Activated CD8-positive, alpha-beta T cell treated with anti-CD3 and anti-CD28 coated beads, Interleukin-2, amount 10 ng/mL, durations not matched to agents 7 days and 5 days (primary cell): Measurements from ENCODE around the gene AP3D1. TPM values are rescaled to one million over a fixed set of nuclear protein-coding genes. Genes with fewer than 3 reads are reported as not detected.

ENCODE experiments used
- ATAC-seq: fragments of 150-1000 bp; cut with Tn5 transposase; one replicate; pipeline ENCODE4 v1.10.0; 2021; ENCODE audit warnings: moderate library complexity
- CTCF ChIA-PET: fragments of 350-600 bp; sonication (Branson Sonifier 250); formaldehyde crosslinking; loops from one replicate; lab custom pipeline; 2021; ENCODE audit warnings: antibody characterized with exemption; lab: Charles Lee
- POLR2A ChIA-PET: fragments of 350-600 bp; sonication (Branson Sonifier 250); formaldehyde crosslinking; loops from one replicate; lab custom pipeline; 2021; ENCODE audit warnings: antibody characterized with exemption; lab: Charles Lee
- DNase-seq: peaks from one replicate; pipeline ENCODE4 v3.0.0-alpha.2; 2020
- H3K27ac Mint-ChIP-seq: one replicate; pipeline ENCODE4 v1.8.0; 2021; ENCODE audit warnings: mild to moderate bottlenecking, mixed read lengths
- H3K27me3 Mint-ChIP-seq: one replicate; pipeline ENCODE4 v1.8.0; 2021; ENCODE audit warnings: low read depth, mixed read lengths
- H3K36me3 Mint-ChIP-seq: one replicate; pipeline ENCODE4 v1.8.0; 2021; ENCODE audit warnings: low read depth, mixed read lengths
- H3K4me1 Mint-ChIP-seq: one replicate; pipeline ENCODE4 v1.8.0; 2021; ENCODE audit warnings: low read depth, mixed read lengths
- H3K4me3 Mint-ChIP-seq: one replicate; pipeline ENCODE4 v1.8.0; 2021; ENCODE audit warnings: mild to moderate bottlenecking, mixed read lengths
- H3K9me3 Mint-ChIP-seq: one replicate; pipeline ENCODE4 v1.8.0; 2022; ENCODE audit warnings: mixed read lengths; ENCODE audit not compliant: insufficient read depth
- total RNA-seq, 2 experiments: library from RNA; stranded (reverse); gene quantifications; one replicate each; pipeline ENCODE4 v1.2.3, GENCODE V29; 2021

AP3D1 gene
- total RNA-seq, 2 experiments from 2014 or later, result 91.5 to 100 TPM

DNA sequence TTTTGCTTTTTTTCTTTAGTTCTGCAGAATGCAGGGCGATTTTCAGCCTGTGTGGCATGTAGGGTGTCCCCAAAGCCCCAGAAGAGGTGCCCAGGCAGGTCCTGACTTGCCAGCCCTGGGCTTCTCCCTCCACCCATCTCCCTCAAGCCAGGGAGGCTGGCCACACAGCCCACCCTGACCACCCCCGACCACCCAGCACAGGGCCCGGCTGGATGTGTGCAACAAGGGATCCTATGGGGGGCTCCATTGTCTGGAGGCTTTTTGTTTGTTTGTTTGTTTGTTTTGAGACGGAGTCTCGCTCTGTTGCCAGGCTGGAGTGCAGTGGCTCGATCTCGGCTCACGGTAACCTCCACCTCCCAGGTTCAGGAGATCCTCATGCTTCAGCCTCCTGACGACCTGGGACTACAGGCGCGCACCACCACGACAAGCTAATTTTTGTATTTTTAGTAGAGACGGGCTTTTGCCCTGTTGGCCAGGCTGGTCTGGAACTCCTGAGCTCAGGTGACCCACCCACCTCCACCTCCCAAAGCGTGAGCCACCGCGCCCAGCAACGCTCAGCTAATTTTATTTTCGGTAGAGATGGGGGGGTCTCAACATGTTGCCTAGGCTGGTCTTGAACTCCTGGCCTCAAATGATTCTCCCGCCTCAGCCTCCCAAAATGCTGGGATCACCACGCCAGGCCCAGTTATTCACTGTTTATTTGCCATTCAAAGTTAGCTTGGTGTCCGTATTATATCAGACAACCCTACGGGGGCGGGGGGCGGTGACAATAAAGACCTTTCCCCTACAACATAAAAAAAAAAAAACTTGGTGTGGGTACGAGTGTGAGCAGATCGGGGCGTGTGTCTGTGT lies 92.6 kb downstream of the AP3D1 start:
- POLR2A ChIA-PET, result no interaction called here
- CTCF ChIA-PET, result interaction anchor here (1.6 kb wide), 1 partner anchor 29 kb away, joined by 6 read pairs; no protein-coding TSS in a partner anchor
- no peaks in the 10 kb centered on the region for H3K27me3 Mint-ChIP-seq
- DNase-seq (no peak), ATAC-seq (no peak)
- H3K4me3 Mint-ChIP-seq, result peak overlapping the region; percentile 22
- H3K9me3 Mint-ChIP-seq, result no peaks in the 10 kb centered on the region
- peaks cover 4% of the 10 kb centered on the region for H3K36me3 Mint-ChIP-seq
- peaks cover 63% of the 10 kb centered on the region for H3K4me1 Mint-ChIP-seq
- H3K27ac Mint-ChIP-seq, result peak overlapping the region; percentile 91

GRCh38 chr19:2057484-2058469 lies 93.6 kb downstream of the AP3D1 start:
- H3K36me3 Mint-ChIP-seq, result peaks cover 4% of the 10 kb centered on the region
- ChIA-PET POLR2A (interaction anchor here (1.4 kb wide), 1 partner anchor 16 kb away, joined by 3 read pairs; no protein-coding TSS in a partner anchor), CTCF (interaction anchor here (1.4 to 1.6 kb wide), 2 partner anchors 12 to 30 kb away, joined by 3 to 6 read pairs; no protein-coding TSS in a partner anchor)
- H3K27ac Mint-ChIP-seq, result peak overlapping the region; percentile 91
- no peaks in the 10 kb centered on the region for H3K9me3 Mint-ChIP-seq
- DNase-seq (no peak), ATAC-seq (no peak)
- H3K27me3 Mint-ChIP-seq, result no peaks in the 10 kb centered on the region
- peaks cover 66% of the 10 kb centered on the region for H3K4me1 Mint-ChIP-seq
- no peak overlapping the region for H3K4me3 Mint-ChIP-seq

- ChIA-PET POLR2A (interaction anchor here (1.4 kb wide), 1 partner anchor 15 kb away, joined by 3 read pairs; no protein-coding TSS in a partner anchor), CTCF (interaction anchor here (1.4 to 1.6 kb wide), 2 partner anchors 13 to 31 kb away, joined by 3 to 6 read pairs; no protein-coding TSS in a partner anchor)
- H3K27me3 Mint-ChIP-seq, result no peaks in the 10 kb centered on the region
- peak overlapping the region; percentile 91 for H3K27ac Mint-ChIP-seq
- H3K4me3 Mint-ChIP-seq, result peak overlapping the region; percentile 55
- no peak for ATAC-seq
- peaks cover 4% of the 10 kb centered on the region for H3K36me3 Mint-ChIP-seq
- DNase-seq, result no peak
- H3K9me3 Mint-ChIP-seq, result no peaks in the 10 kb centered on the region
- H3K4me1 Mint-ChIP-seq, result peaks cover 67% of the 10 kb centered on the region
Measured at GRCh38 chr19:2056837-2057192, 94.6 kb downstream of the AP3D1 start.

DNA sequence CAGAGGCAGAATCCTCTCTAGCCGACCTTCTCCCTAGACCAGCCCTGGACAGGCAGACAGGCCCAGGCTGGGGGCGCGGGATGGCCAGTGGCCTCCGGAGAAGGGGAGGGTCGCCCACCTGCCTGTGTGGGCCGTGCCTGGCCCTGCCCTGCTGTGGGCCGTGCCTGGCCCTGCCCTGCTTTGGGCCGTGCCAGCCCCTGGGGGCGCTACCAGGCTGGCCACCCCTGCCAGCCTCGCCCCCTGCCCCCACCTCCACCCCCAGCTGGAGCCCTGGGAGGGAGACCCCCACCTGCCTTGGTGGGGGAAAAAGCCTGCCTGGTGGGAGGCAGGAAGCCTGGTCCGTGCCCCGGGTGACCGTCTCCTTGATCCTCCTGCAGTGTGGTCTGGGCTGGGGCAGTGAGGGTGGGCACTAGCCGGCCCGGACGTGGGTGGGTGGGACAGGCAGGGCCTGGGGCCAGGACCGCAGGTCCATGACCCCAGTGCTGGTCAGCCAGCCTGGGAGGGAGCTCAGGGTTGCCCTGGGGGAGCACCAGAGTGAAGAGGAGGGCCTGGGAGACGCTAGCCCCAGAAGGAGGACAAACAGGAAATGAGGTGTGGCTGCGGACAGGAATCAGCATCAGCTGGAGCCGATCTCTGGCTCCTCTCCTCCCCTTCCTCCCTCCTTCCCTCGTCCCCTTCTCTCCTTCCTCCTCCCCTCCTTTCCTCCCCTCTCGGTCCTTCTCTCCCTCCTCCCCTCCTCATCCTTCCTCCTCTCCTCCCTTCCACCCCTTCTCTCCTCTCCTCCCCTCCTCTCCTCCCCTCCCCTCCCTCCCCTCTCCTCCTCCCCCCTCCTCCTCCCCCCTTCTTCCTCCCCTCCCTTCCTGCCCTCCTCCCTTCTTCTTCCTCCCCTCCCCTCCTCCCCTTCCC lies 95.2 kb downstream of the AP3D1 start:
- CTCF ChIA-PET, result interaction anchor here (1.4 kb wide), 1 partner anchor 14 kb away, joined by 3 read pairs; no protein-coding TSS in a partner anchor
- peak overlapping the region; percentile 91 for H3K27ac Mint-ChIP-seq
- DNase-seq (peak; percentile 62), ATAC-seq (no peak)
- POLR2A ChIA-PET, result no interaction called here
- peaks cover 4% of the 10 kb centered on the region for H3K36me3 Mint-ChIP-seq
- no peaks in the 10 kb centered on the region for H3K27me3 Mint-ChIP-seq
- peaks cover 71% of the 10 kb centered on the region for H3K4me1 Mint-ChIP-seq
- peak overlapping the region; percentile 60 for H3K4me3 Mint-ChIP-seq
- H3K9me3 Mint-ChIP-seq, result no peaks in the 10 kb centered on the region

GRCh38 chr19:2054763-2055162 lies 96.6 kb downstream of the AP3D1 start:
- no peaks in the 10 kb centered on the region for H3K27me3 Mint-ChIP-seq
- H3K27ac Mint-ChIP-seq, result peak overlapping the region; percentile 84
- H3K36me3 Mint-ChIP-seq, result peaks cover 5% of the 10 kb centered on the region
- ChIA-PET POLR2A (interaction anchor here (0.7 to 1.4 kb wide), 2 partner anchors 29 to 152 kb away, joined by 3 to 4 read pairs; no protein-coding TSS in a partner anchor), CTCF (interaction anchor here (1.3 to 1.4 kb wide), 2 partner anchors 15 to 21 kb away, joined by 3 read pairs; no protein-coding TSS in a partner anchor)
- no peak overlapping the region for H3K4me3 Mint-ChIP-seq
- no peak for DNase-seq
- H3K9me3 Mint-ChIP-seq, result no peaks in the 10 kb centered on the region
- no peak for ATAC-seq
- peaks cover 63% of the 10 kb centered on the region for H3K4me1 Mint-ChIP-seq

- POLR2A ChIA-PET, result interaction anchor here (0.7 to 2.8 kb wide), 4 partner anchors 10 to 185 kb away, joined by 3 to 31 read pairs (median 4); no protein-coding TSS in a partner anchor
- peaks cover 68% of the 10 kb centered on the region for H3K4me1 Mint-ChIP-seq
Measured at GRCh38 chr19:2053601-2054389, 97.6 kb downstream of the AP3D1 start.

GRCh38 chr19:2051773-2052704 lies 99.3 kb downstream of the AP3D1 start:
- no peaks in the 10 kb centered on the region for H3K27me3 Mint-ChIP-seq
- H3K4me1 Mint-ChIP-seq, result peaks cover 65% of the 10 kb centered on the region
- H3K36me3 Mint-ChIP-seq, result peaks cover 19% of the 10 kb centered on the region
- ATAC-seq, result peak; percentile 12
- ChIA-PET CTCF (interaction anchor here (1.0 to 2.4 kb wide), 13 partner anchors 9 to 123 kb away, joined by 3 to 11 read pairs (median 5); no protein-coding TSS in a partner anchor), POLR2A (interaction anchor here (0.6 to 2.8 kb wide), 19 partner anchors 9 to 167 kb away, joined by 3 to 31 read pairs (median 5); partner anchors contain the start of gene ABHD17A)
- no peaks in the 10 kb centered on the region for H3K9me3 Mint-ChIP-seq
- H3K27ac Mint-ChIP-seq, result peak overlapping the region; percentile 93
- peak overlapping the region; percentile 65 for H3K4me3 Mint-ChIP-seq
- DNase-seq, result peak; percentile 72

More at GRCh38 chr19:2053601-2054389, 97.6 kb downstream of the AP3D1 start:
- peak overlapping the region; percentile 61 for H3K27ac Mint-ChIP-seq
- peak; percentile 20 for DNase-seq
- no peaks in the 10 kb centered on the region for H3K9me3 Mint-ChIP-seq
- CTCF ChIA-PET, result interaction anchor here (1.2 to 2.4 kb wide), 4 partner anchors 16 to 34 kb away, joined by 3 to 7 read pairs (median 3); no protein-coding TSS in a partner anchor
- no peak for ATAC-seq
- H3K27me3 Mint-ChIP-seq, result no peaks in the 10 kb centered on the region
- H3K4me3 Mint-ChIP-seq, result no peak overlapping the region
- peaks cover 13% of the 10 kb centered on the region for H3K36me3 Mint-ChIP-seq

- Mint-ChIP-seq H3K27ac (peak within 1 kb of the TSS; percentile 93), H3K9me3 (no peaks in the 10 kb centered on the region), H3K4me3 (peak within 1 kb of the TSS; percentile 85), H3K36me3 (peaks cover 19% of the 10 kb centered on the region), H3K27me3 (no peaks in the 10 kb centered on the region), H3K4me1 (peaks cover 58% of the 10 kb centered on the region)
- CTCF ChIA-PET, result interaction anchor here (1.0 to 2.4 kb wide), 11 partner anchors 9 to 123 kb away, joined by 3 to 11 read pairs (median 6); no protein-coding TSS in a partner anchor
- peak; percentile 94 for DNase-seq
- peak; percentile 69 for ATAC-seq
- POLR2A ChIA-PET, result interaction anchor here (0.6 to 2.8 kb wide), 18 partner anchors 8 to 167 kb away, joined by 3 to 31 read pairs (median 5); partner anchors contain the start of gene ABHD17A
Measured at GRCh38 chr19:2050991-2051772, 100.2 kb downstream of the AP3D1 start, which contains the start of gene MKNK2. MKNK2 (minus strand) TSS chr19:2051244; CDS start chr19:2050851, 393 bp downstream.
